ENCODE data around the gene TMEM30A. TPM values are rescaled to one million over a fixed set of nuclear protein-coding genes. Genes with fewer than 3 reads are reported as not detected.

Gene TMEM30A
- total RNA-seq, 2 donors from 2014 or later = 45.6 to 47.3 TPM

DNA sequence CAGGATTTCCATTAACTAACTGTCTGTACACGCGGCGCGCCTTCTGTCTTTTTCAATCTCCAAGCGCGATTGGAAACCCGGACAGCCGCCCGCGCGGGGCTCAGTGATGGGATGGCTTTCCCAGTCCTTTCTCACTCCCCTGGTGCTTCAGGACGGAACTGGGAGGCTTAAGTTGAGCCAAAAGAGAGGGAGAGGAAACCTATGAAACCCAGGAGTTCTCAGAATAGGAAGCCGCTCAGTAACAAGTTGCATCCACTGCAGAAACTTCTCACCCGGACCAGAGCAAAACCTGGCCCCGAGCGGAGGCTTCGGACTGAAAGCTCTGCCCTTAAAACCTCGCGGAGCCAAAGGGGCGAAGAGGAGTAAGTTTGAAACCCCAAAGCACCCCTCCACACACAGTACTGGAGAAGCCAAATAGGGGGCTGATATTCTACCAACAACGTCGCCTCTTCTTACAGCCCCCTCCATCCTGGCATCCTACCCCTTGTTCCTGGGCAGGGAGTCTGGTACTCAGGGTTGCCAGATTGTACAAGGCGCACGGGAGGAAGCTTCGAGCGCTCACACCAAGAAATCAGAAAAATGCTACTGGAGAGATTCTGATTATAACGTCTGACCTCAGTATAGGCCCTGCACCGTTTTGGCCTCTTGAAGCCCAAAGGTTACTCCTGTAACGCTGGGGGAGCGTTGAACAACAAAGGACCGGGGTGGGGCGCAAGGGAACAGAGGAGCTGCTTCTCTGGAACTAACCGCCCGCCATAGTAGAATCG is 77.8 kb downstream of the TMEM30A start:
- Histone ChIP-seq H3K9me3 (no peaks in the 10 kb centered on the region), H3K36me3 (no peaks in the 10 kb centered on the region), H3K4me1 (peaks cover 0 to 65% of the 10 kb centered on the region in 2 donors), H3K27ac (peak overlapping the region; percentile 65 to 71), H3K27me3 (no peaks in the 10 kb centered on the region), H3K4me3 (peak overlapping the region; percentile 43 to 57)
- TF ChIP-seq, protein P1, sequence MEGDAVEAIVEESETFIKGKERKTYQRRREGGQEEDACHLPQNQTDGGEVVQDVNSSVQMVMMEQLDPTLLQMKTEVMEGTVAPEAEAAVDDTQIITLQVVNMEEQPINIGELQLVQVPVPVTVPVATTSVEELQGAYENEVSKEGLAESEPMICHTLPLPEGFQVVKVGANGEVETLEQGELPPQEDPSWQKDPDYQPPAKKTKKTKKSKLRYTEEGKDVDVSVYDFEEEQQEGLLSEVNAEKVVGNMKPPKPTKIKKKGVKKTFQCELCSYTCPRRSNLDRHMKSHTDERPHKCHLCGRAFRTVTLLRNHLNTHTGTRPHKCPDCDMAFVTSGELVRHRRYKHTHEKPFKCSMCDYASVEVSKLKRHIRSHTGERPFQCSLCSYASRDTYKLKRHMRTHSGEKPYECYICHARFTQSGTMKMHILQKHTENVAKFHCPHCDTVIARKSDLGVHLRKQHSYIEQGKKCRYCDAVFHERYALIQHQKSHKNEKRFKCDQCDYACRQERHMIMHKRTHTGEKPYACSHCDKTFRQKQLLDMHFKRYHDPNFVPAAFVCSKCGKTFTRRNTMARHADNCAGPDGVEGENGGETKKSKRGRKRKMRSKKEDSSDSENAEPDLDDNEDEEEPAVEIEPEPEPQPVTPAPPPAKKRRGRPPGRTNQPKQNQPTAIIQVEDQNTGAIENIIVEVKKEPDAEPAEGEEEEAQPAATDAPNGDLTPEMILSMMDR (IDR thresholded peaks at IDR 0.05) = no peak
- no peak for DNase-seq (ENCODE audit: low spot score)

GRCh38 chr6:75205776-75206575 is 78.6 kb downstream of the TMEM30A start, which contains the start of gene COL12A1:
Gene COL12A1 (minus strand): TSS chr6:75206053. CDS start chr6:75202792, 3,261 bp downstream.
- Histone ChIP-seq H3K27ac (peak within 1 kb of the TSS; percentile 65 to 71), H3K4me1 (peaks cover 0 to 60% of the 10 kb centered on the region in 2 donors), H3K27me3 (no peaks in the 10 kb centered on the region), H3K9me3 (no peaks in the 10 kb centered on the region), H3K4me3 (peak within 1 kb of the TSS; percentile 43 to 57), H3K36me3 (no peaks in the 10 kb centered on the region)
- TF ChIP-seq, protein P1 (IDR thresholded peaks at IDR 0.05) = no peak
- peak; percentile 96 for DNase-seq (ENCODE audit: low spot score)

DNA sequence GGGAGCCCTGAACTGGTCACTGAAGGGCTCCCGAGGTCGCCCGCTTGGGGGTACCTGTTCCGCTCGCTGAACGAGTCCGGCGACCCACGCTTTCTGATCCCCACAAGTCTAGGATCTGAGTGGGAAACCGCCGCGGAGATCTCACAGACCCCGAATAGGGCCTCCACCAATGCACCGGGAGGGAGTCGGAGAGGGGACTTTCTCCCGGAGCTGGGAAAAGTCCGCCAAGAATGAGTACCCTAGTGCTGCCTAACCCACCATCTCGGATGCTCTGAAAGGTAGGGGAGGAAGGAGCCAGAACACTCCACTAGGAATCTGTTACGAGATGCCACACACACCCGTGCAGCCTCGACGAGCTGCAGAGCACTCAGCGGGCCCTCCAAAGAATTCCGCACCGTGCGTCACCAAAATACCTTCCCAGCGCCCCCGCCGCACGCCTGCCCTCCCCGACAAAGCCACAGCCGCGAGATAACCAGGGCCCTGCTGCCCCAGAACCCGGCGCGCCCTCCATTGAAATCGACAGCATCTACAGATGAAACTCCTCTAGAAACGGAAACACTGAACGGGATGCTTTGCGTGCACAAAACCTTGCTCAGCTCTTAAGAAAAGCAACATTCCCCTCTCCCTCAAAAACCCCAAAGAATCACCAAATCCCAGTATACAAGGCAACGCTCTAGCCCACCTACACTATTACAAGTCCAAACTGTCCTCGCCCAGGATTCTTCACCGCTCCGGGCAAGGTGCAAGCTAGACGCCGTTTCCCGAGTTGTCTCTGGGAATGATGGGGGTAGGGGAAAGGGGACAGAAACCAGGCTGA is 79.4 kb downstream of the TMEM30A start:
- Histone ChIP-seq H3K4me3 (peak overlapping the region; percentile 43 to 57), H3K27me3 (no peaks in the 10 kb centered on the region), H3K9me3 (no peaks in the 10 kb centered on the region), H3K27ac (peak overlapping the region; percentile 65 to 71), H3K36me3 (no peaks in the 10 kb centered on the region), H3K4me1 (peaks cover 0 to 60% of the 10 kb centered on the region in 2 donors)
- DNase-seq (ENCODE audit: low spot score) = no peak
- TF ChIP-seq, protein P1 (IDR thresholded peaks at IDR 0.05) = no peak

DNA sequence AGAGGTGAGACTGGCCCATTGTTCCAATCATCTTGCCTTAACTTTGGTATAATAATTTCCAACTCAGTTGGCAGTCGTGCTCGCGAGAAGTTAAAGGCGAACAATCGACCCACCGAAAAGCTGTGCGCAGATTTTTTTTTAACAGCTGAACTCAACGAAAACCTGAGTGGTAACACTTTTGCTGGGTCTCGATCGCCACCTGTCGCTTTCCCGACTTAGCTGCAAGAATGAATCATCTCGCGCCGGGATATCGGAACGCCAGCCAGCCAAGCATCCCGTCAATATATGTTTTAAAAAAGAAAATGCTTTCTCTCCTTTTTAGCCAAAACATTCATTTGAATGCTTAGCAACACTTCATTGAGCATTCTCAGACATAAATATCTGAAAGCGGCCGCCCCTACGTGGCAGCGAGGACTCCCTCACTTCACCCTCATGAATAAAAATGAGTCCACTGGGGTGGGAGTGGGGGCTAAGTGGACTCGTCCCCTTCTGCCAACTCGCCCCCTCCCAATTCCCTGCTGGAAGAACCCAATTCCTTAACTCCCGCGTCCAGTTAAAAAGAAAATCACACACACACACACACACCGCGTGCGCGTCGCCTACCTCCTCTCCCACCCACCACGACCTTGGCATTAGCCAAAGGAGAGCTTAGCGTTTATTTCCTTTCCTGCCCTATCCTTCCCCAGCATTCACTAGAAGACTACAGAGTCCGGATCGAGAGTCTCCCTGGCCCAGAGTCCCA is 80.2 kb downstream of the TMEM30A start:
- Histone ChIP-seq H3K27ac (peak overlapping the region; percentile 65 to 71), H3K4me1 (peaks cover 0 to 60% of the 10 kb centered on the region in 2 donors), H3K4me3 (peak overlapping the region; percentile 43 to 57), H3K9me3 (no peaks in the 10 kb centered on the region), H3K27me3 (no peaks in the 10 kb centered on the region), H3K36me3 (no peaks in the 10 kb centered on the region)
- TF ChIP-seq, protein P1 (IDR thresholded peaks at IDR 0.05) = peak; percentile 50 to 85
- peak; percentile 86 for DNase-seq (ENCODE audit: low spot score)

DNA sequence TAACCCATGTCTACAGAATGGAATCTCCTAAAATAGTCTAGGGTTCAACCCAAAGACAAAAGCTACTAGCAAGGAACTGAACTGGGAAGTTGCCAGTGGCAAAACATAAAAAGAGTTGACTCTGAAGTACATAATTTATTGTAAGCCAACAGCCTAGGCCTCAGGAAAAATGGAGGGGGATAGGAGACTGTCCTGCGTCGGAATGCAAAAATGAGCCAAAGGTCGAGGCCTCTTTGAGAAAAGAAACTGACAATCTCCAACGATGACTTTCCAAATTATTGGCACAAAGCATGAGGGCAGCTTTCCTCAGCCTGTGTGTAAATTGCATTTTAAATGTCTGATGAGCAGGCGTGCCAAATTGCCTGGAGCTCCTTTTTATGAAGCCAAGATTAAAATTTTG is 80.9 kb downstream of the TMEM30A start:
- H3K36me3 ChIP-seq = no peaks in the 10 kb centered on the region
- peaks cover 0 to 59% of the 10 kb centered on the region in 2 donors for H3K4me1 ChIP-seq
- no peaks in the 10 kb centered on the region for H3K27me3 ChIP-seq
- TF ChIP-seq, protein P1 (IDR thresholded peaks at IDR 0.05) = no peak
- peak overlapping the region; percentile 33 to 65 for H3K27ac ChIP-seq
- no peak for DNase-seq (ENCODE audit: low spot score)
- H3K9me3 ChIP-seq = no peaks in the 10 kb centered on the region
- peak overlapping the region in 1 of 2 donors; percentile 57 for H3K4me3 ChIP-seq
